ENCODE results near the gene MIB2.
A peak's percentile ranks its signal among the peaks of the same experiment; 100 is the strongest.
"Not testable (repeated sequence)": the region's sequence is repeated elsewhere in the genome, so short reads cannot be mapped to it uniquely, and the experiment has no call there.

Gene MIB2

DNA sequence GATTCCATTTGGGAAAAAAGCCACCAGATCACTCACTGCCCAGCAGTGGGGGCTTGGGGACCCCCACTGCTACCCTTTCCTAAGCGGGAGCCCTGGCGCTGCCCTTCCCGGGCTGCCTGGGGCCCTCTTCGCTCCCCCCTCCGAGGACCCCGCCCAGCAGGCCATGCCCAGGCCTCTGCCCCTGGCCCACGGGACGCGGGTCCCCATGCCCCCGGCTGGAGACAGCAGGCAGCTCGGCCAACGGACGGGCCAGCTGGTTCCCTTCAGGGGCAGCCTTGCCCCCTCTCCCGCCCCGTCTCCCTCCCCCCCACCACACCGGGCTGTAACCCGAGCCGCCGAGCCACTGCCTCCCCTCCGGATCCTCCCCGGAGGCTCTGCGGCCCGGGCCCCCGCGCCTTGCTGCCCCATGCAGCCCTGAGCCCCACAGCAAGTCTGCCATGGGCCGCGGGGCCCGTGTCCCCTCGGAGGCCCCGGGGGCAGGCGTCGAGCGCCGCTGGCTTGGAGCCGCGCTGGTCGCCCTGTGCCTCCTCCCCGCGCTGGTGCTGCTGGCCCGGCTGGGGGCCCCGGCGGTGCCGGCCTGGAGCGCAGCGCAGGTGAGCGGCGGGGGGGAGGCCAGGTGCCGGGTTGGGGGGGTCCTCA lies 16.6 kb downstream of the MIB2 start, which contains the start of gene MMP23B:
Gene MMP23B, plus strand, starts transcription at position 392 of the 639 bp plus-strand sequence. Its CDS starts 46 bp downstream, at position 438.
- DNase-seq (ENCODE audit: low spot score), result no peak
- TF ChIP-seq, protein P1, sequence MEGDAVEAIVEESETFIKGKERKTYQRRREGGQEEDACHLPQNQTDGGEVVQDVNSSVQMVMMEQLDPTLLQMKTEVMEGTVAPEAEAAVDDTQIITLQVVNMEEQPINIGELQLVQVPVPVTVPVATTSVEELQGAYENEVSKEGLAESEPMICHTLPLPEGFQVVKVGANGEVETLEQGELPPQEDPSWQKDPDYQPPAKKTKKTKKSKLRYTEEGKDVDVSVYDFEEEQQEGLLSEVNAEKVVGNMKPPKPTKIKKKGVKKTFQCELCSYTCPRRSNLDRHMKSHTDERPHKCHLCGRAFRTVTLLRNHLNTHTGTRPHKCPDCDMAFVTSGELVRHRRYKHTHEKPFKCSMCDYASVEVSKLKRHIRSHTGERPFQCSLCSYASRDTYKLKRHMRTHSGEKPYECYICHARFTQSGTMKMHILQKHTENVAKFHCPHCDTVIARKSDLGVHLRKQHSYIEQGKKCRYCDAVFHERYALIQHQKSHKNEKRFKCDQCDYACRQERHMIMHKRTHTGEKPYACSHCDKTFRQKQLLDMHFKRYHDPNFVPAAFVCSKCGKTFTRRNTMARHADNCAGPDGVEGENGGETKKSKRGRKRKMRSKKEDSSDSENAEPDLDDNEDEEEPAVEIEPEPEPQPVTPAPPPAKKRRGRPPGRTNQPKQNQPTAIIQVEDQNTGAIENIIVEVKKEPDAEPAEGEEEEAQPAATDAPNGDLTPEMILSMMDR (IDR thresholded peaks at IDR 0.05; ENCODE audit: extremely low read depth, missing control alignments), result no peak

DNA sequence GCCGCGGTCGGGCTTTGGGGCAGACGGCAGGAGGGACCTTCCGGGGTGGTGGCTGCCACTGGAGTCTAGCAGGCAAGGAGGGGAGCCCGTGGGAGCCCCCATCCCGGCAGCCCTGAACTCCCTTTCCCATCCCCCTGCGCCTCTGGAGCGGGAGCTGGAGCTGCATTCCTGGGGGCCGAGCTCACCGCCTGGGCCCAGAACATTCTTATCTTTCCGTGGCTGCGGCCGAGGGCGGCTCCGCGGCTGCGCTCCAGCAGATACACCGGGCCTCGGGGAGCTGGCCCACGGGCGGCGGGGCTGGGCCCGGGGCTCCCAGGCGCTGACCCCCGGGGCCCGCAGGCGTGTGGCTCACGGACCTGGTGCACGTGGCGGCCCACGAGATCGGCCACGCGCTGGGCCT lies 18.1 kb downstream of the MIB2 start:
- DNase-seq (ENCODE audit: low spot score), result not testable (repeated sequence)

DNA sequence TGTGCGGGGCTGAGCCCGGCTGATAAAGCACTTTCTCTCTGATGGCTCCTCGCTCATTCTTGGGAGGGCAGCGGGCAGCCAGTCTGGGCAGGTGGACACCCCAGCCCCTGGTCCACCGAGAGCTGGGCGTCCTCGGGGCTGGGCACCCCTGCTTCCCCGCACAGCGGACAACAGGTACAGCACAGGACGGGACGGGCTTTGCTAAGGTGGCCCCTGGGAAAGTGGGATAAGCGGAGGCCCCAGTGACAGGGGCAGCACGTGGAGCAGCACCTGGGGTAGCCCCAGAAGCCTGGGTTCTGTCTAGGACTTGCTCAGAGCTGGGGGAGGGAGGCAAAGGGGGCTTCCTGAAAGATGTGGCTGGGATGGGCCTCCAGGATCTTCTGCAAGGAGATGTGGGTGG lies 19.3 kb downstream of the MIB2 start:
- DNase-seq (ENCODE audit: low spot score), result not testable (repeated sequence)

DNA sequence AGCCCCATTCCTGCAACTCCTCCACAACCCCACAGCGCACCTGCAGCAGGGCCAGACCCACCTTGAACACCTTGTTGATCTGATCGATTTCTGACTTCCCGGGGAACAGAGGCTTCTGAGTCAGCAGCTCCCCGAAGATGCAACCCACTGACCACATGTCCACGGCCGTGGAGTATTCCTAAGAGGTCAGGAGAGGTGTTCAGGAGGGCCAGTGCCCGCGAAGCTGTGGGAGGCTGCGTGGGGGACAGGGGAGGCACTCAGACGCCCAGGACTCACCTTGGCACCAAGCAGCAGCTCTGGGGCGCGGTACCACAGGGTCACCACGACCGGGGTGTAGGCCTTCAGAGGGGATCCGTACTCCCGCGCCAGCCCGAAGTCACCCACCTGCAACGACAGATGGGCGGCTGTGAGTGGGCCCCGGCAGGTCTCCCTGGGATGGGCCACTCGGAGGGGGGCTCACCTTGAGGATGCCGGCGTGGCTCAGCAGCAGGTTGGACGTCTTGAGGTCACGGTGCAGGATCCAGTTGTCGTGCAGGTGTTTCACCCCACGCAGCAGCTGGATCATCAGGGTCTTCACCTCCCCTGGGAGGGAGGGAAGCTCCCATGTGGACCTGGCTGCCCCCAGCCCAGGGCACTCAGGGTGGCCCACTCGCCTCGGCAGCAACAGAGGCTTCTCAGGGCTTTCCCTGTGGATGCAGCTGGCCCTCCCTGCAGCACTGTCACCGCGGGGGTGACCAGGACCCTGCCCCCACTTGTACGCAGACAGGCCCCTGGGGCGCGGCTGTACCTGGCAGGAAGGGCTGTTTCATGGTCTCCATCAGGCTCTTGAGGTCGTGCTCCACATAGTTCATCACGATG lies 21.6 kb downstream of the MIB2 start:
- not testable (repeated sequence) for DNase-seq (ENCODE audit: low spot score)

DNA sequence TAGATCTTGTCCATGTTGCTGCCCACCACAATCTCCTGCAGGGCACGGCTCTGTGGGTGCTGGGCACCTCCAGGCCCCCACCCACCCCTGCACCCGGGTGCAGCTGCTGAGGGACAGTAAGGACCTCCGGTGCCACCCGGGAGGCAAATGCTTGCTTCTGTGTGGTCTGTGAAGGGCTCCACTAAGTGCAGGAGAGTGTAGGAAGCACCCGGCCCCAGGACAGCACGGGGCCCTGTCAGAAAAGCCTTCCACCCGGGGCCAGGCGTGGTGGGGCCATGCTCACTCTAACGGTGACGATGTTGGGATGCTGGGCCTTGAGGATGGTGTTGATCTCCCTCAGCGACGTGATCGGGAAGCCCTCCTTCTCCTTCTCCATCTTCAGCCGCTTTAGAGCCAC lies 22.2 kb downstream of the MIB2 start:
- not testable (repeated sequence) for DNase-seq (ENCODE audit: low spot score)

DNA sequence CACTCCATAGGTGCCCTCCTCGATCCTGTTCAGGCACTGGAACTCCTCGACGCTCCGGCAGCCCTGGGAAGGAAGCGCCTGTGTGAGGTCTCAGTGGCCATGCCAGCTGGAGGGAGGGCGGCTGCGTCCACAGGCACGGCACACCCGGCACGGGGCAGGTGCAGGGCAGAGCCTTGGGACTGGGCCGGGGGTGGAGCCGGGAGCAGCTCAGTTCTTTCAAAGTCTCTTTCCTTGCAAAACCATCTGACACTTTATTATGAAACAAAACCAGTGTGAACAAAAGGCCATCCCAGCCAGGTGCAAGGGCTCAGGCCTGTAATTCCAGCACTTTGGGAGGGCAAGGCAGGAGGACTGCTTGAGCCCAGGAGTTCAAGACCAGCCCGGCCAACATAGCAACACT lies 23.2 kb downstream of the MIB2 start:
- DNase-seq (ENCODE audit: low spot score), result not testable (repeated sequence)

DNA sequence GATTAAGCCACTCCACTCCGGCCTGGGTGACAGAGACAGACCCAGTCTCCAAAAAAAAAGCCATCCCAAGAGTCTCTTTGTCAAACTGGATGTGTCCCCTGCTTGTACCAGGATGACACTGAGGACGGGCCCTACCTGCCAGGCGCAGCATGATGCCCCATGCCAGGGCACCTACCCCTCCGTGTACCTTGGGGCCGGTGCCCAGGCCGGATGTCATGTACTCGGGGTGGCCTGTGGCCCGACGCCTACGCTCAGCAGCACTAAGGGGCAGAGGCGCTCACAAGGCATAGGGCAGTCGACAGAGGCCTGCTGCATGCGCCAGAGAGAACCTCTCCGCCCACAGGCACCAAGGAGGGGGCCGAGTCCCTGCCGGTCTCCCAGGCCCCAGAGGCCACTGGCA lies 24.1 kb downstream of the MIB2 start:
- DNase-seq (ENCODE audit: low spot score), result not testable (repeated sequence)

DNA sequence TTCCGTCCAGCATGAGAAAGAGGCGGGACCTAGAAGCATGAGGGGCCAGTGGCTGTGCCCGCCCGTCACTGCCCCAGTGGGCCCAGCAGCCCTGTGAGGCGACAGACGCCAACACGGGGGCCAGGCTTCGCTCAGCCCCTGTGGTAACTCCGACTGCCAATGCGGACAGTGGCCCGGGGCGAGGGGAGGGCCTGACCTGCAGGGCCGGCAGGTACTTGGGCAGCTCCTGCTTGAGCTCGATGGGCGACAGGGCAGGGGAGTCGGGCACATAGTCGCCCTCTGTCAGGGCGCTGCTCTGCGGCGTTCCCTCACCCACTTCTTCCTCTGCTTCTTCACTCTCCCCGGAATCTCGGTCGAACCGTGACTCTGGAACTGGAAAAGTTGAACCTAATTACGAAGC lies 24.8 kb downstream of the MIB2 start:
- DNase-seq (ENCODE audit: low spot score), result not testable (repeated sequence)

DNA sequence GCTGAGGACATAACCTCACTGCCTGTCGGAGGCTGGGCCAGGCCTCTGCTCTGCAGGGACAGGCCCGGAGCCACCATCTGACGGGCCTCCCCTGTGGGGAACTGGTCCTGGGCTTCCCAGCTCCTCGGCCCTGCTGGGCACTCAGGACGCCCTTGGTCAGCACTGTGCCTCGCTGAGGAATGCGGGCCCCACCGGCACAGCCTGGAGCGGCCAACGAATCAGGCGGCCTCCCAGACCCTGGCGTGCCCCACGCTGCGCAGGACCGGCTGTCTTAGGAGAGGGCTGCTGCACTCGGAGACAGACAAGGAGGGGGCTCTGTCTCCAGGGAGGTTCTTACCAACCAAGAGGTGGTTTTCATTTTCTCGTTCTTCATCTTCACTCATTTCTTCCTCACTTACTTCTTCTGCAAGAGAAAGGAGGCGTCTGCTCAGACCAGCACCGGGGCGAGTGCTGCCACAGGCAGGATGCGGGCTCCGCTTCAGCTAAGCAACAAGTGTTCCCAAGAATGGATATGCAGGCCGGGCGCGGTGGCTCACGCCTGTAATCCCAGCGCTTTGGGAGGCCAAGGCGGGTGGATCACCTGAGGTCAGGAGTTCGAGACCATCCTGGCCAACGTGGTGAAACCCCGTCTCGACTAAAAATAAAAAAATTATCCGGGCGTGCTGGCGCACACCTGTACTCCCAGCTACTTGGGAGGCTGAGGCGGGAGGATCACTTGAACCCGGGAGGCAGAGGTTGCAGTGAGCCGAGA lies 25.6 kb downstream of the MIB2 start:
- DNase-seq (ENCODE audit: low spot score), result not testable (repeated sequence)

DNA sequence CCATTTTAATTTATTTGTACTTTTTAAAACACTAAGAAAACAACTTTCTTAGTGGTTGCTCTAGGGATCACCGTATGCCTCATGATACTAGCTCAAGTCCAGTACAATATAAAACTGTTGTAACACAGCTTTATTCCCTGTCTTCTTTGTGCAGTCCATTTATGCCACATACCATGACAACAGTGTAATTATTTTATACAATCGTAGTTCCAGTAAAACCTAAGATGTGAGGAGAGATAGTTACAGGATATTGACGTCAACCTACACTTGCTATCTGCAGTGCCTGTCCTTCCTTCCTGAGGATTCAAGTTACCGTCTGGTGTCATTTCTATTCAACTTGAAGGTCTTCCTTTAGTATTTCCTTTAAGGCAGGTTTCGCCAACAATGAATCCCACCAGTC lies 31.0 kb downstream of the MIB2 start:
- DNase-seq (ENCODE audit: low spot score), result not testable (repeated sequence)

DNA sequence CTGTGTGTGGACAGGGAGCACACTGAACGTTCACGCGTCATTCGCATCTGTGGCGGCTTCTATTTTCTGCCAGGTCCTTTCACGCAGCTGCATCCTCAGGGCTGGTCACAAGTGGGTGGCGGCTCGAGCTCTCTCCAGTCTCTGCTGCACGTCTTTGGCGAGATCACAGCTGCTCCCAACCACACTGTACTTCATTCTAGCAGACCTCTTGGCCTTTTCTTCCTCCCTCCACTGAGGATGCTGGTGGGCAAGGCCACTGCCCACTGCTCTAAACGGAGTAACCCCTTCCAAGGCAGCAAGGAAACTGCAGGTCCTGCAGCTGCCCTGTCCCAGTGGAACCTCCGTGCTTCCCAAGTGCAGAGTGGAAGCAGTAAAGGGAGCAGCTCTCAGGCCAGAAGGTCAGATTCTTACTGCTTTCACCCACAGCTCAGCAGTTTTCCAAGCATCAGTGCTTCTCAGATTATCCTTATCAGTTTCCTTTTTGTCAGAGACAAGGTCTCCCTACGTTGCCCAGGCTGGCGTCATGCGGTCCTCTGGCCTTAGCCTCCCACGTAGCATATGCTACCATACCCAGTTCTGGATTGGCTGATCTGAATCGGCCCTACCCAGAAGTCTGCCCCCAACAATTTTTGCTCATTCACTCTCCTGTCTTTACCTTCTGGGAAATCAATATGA lies 32.4 kb downstream of the MIB2 start:
- DNase-seq (ENCODE audit: low spot score), result not testable (repeated sequence)

DNA sequence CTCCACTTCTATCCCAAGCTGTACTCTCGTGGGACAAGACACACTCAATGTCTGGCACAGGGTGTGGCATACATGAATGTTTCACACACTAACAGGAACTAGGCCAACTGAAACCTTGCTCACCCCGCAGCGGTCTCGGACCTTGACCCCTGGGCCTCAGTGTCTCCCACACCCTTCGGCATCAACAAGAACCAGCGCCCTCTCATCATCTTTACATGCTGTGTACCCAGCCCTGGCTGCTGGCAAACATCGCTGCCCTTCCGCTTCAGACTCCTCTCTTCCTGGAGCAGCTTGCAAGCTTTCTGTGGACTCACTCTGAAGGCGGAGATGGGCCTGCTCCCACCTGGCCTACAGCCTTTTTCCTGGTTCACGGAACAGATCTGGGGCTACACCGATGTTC lies 33.0 kb downstream of the MIB2 start:
- not testable (repeated sequence) for DNase-seq (ENCODE audit: low spot score)

DNA sequence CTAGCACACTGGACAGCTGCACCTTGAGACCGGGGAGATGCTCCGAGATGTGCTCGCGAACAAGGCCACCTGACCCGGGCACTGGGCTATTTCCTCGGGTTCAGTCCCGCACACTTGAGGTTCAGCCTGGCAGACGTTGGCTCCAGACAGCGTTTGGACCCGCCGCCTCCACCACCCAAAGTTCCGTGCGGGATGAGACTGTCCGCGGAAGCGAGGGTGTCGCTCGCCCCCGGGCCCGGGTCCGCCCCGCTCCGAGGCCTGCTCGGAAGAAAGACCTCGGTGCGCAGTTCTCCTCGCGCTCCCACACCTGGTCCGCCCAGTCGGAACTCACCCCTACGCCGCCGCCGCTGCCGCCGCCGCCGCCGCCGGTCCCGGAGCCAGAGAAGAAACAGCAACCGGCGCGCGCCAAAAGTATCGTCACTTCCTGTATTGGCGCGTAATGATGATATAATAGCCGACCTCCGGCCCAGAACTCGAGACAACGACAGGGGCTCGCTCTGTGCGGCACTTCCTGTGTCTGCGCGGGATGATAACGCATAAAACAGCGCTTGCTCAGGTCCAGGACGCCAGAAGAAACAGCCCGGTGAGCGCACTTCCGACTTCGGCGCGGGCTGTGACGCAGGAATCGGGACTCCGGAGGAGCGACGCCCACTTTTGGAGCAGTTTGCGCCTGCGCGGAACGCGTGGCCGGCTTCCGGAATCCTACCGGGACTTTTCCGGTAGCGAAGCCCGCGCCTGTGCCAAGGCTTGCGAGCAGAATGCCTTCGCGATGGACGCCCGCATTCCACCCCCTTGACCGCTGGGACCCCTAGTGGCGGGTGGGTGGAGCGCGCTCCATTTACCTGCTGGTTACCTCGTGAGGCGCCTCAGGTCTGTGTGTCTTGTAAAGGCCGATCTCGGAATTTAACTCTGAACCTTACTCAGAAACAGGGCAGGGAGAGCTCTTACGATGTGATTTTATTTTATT lies 43.6 kb downstream of the MIB2 start, which contains the start of gene CDK11B:
Gene CDK11B, minus strand, starts transcription at position 422 of the 967 bp plus-strand sequence. CDS start 1,519 bp downstream, outside the sequence.
- DNase-seq (ENCODE audit: low spot score), result peak; percentile 94

DNA sequence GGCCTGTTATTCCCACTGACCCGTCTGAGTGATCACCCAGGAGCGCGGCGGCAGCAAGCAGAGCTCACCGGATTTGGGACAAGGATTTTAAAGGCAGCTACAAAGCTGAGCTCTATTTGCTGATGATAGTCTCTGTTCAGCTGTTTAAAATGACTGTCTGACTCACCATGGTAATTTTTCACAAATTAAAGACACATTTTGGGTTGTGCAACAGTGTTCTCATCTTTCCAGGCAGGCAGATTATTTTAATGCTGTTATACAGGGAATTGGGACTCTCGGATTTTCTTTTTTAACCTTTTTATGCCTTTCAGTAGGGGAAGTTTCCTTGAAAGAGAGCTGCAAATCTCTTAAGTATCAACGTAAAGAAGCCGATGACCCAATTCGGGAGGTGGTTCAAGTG lies 47.1 kb downstream of the MIB2 start:
- DNase-seq (ENCODE audit: low spot score), result not testable (repeated sequence)

DNA sequence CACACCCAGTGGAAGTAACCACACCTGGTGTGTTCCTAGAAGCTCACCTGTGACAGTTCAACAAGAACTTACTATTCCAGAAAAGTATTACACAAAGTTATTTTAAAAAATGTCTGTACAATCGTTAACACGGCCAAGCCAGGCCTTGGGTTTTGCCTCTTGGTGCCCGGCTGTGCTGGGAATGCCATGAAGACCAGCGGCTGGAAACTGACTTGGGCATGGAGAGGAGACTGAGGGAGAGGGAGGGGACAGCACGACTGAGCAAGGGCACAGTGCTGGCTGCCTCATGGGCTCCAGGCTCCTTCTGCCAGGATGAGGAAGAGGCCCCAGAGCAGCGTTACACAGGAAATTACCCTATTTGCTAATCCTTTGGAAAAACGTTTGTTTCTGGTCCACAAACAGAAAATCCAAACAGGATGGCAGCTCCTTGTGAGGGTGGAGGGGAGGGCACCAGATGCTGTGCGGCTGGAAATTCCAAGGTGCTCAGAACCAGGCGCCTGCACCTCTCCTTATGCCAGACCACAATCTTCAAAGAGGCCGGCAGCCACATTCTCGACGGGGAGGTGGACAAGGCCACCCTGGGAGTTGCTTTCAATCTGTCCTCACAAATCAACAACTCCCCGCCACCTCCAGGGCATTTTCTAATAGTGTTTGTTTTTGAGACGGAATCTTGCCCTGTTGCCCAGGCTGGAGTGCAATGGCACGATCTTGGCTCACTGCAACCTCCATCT lies 47.7 kb downstream of the MIB2 start:
- not testable (repeated sequence) for DNase-seq (ENCODE audit: low spot score)

DNA sequence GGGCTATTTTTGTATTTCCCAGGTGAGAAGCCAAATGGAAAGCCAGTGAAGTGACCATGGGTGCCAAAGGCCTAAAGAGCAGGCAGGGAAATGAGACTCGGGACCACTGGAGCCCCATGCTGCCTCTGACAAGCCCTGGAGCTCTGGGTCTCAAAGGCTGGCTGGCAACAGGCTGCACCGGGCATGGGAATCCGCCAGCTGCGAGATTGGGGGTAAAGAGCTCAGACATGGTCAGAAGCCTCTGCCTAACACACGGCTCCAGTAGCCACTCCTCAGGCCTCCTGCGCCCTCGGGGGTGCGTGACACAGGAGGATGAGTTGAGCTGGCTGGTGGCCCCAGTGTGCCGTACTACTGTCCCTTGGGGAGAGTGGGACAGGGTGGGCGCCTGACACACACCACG lies 49.0 kb downstream of the MIB2 start:
- not testable (repeated sequence) for DNase-seq (ENCODE audit: low spot score)
